Measurements from ENCODE around the gene FRMD4A. TPM values are rescaled to one million over a fixed set of nuclear protein-coding genes. Genes with fewer than 3 reads are reported as not detected.

Gene FRMD4A
- total RNA-seq, 2 experiments from 2014 or later: 3.1 to 3.7 TPM

- no peak for TF ChIP-seq CTCF (IDR thresholded peaks at IDR 0.05)
- ChIA-PET CTCF (no interaction called here), POLR2A (no interaction called here)
- Mint-ChIP-seq H3K4me1 (ENCODE audit: low read depth) (no peaks in the 10 kb centered on the region), H3K27me3 (no peaks in the 10 kb centered on the region), H3K36me3 (ENCODE audit: low read depth) (peaks cover 93% of the 10 kb centered on the region), H3K4me3 (no peak overlapping the region), H3K9me3 (peaks cover 15% of the 10 kb centered on the region), H3K27ac (no peak overlapping the region)
- no peaks in the 10 kb centered on the region for H3K27me3 ChIP-seq (ENCODE audit: control insufficient read depth in 1 of 2, insufficient read depth in 2 of 2, low read length in 2 of 2)
- H3K4me1 ChIP-seq (ENCODE audit: insufficient read depth, low read length): no peaks in the 10 kb centered on the region
- H3K36me3 ChIP-seq (ENCODE audit: insufficient read depth, low read length): peaks cover 33% of the 10 kb centered on the region
- ATAC-seq (ENCODE audit: poor library complexity): no peak
- H3K9me3 ChIP-seq (ENCODE audit: control insufficient read depth in 1 of 2, insufficient read depth in 1 of 2, low read length in 2 of 2): peaks cover 0 to 22% of the 10 kb centered on the region in 2 experiments
- H3K4me3 ChIP-seq (ENCODE audit: low read length): no peak overlapping the region
- intact Hi-C loops (cut with DNase I, micrococcal nuclease): no loop called here
- DNase-seq: no peak
- H3K27ac ChIP-seq (ENCODE audit: low read depth in 1 of 2, low read length in 2 of 2): no peak overlapping the region
Observed at GRCh38 chr10:13637894-13638293, 692.8 kb downstream of the FRMD4A start.

DNA sequence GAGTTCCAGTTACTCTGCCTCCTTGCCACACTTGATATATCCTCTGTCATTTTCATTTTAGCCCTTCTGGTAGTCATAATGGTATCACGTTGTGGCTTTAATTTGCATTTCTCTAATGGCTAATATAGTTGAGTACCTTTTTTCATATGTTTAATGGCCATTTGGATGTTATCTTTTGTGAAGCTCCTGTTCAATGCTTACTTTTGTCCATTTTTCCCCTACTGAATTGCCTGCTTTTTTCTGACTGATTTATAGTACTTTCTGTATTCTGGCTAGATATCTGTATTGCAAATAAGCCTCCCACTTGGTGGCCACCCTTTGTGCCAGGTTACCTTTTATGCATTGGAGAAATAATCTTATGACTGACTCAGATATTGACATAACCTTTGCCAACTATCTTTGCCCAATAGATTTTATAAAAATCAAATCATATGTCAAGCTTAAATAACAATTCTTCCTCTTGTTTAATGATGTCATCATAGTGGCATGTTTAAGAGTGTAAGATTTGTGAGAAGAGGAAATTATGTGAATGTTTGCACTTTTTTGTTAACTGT is 693.3 kb downstream of the FRMD4A start:
- no peak overlapping the region for H3K4me3 ChIP-seq (ENCODE audit: low read length)
- H3K27me3 ChIP-seq (ENCODE audit: control insufficient read depth in 1 of 2, insufficient read depth in 2 of 2, low read length in 2 of 2): no peaks in the 10 kb centered on the region
- Mint-ChIP-seq H3K27ac (no peak overlapping the region), H3K4me3 (no peak overlapping the region), H3K4me1 (ENCODE audit: low read depth) (no peaks in the 10 kb centered on the region), H3K36me3 (ENCODE audit: low read depth) (peaks cover 93% of the 10 kb centered on the region), H3K27me3 (no peaks in the 10 kb centered on the region), H3K9me3 (peaks cover 13% of the 10 kb centered on the region)
- CTCF ChIA-PET: no interaction called here
- no peak for ATAC-seq (ENCODE audit: poor library complexity)
- peaks cover 0 to 16% of the 10 kb centered on the region in 2 experiments for H3K9me3 ChIP-seq (ENCODE audit: control insufficient read depth in 1 of 2, insufficient read depth in 1 of 2, low read length in 2 of 2)
- peaks cover 38% of the 10 kb centered on the region for H3K36me3 ChIP-seq (ENCODE audit: insufficient read depth, low read length)
- no peaks in the 10 kb centered on the region for H3K4me1 ChIP-seq (ENCODE audit: insufficient read depth, low read length)
- POLR2A ChIA-PET: no interaction called here
- no peak for DNase-seq
- intact Hi-C loops (cut with DNase I, micrococcal nuclease): no loop called here
- no peak overlapping the region for H3K27ac ChIP-seq (ENCODE audit: low read depth in 1 of 2, low read length in 2 of 2)
- TF ChIP-seq CTCF (IDR thresholded peaks at IDR 0.05): no peak

DNA sequence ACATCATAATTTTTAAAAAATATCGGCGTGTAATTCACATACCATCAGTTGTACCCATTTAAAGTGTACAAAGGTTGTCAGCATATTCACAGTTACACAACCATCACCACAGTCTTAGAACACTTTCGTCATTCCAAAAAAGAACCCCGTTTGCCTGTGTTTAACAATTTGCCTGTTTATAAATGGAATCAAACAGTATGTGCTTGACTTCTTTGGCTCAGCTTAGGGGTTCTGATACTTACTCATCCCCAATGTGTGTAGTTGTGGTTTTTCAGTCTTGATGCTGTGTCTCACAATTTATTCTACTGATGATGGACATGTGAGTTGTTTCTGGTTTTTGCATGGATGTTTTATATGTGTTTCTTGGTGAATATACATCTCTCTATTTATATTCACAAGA is 693.9 kb downstream of the FRMD4A start:
- Mint-ChIP-seq H3K27ac (no peak overlapping the region), H3K36me3 (ENCODE audit: low read depth) (peaks cover 93% of the 10 kb centered on the region), H3K27me3 (no peaks in the 10 kb centered on the region), H3K4me1 (ENCODE audit: low read depth) (no peaks in the 10 kb centered on the region), H3K4me3 (no peak overlapping the region), H3K9me3 (peaks cover 9% of the 10 kb centered on the region)
- ChIA-PET CTCF (no interaction called here), POLR2A (no interaction called here)
- H3K36me3 ChIP-seq (ENCODE audit: insufficient read depth, low read length): peaks cover 36% of the 10 kb centered on the region
- peaks cover 0 to 10% of the 10 kb centered on the region in 2 experiments for H3K9me3 ChIP-seq (ENCODE audit: control insufficient read depth in 1 of 2, insufficient read depth in 1 of 2, low read length in 2 of 2)
- intact Hi-C loops (cut with DNase I, micrococcal nuclease): no loop called here
- ATAC-seq (ENCODE audit: poor library complexity): no peak
- no peaks in the 10 kb centered on the region for H3K27me3 ChIP-seq (ENCODE audit: control insufficient read depth in 1 of 2, insufficient read depth in 2 of 2, low read length in 2 of 2)
- H3K4me3 ChIP-seq (ENCODE audit: low read length): no peak overlapping the region
- no peak for TF ChIP-seq CTCF (IDR thresholded peaks at IDR 0.05)
- H3K27ac ChIP-seq (ENCODE audit: low read depth in 1 of 2, low read length in 2 of 2): no peak overlapping the region
- no peak for DNase-seq
- H3K4me1 ChIP-seq (ENCODE audit: insufficient read depth, low read length): no peaks in the 10 kb centered on the region
